ENCODE measurements around the gene INTS14. TPM values are rescaled to one million over a fixed set of nuclear protein-coding genes. Genes with fewer than 3 reads are reported as not detected.
A peak's percentile ranks its signal among the peaks of the same experiment; 100 is the strongest.

Gene INTS14
- total RNA-seq, 1 donor: 31.7 TPM

DNA sequence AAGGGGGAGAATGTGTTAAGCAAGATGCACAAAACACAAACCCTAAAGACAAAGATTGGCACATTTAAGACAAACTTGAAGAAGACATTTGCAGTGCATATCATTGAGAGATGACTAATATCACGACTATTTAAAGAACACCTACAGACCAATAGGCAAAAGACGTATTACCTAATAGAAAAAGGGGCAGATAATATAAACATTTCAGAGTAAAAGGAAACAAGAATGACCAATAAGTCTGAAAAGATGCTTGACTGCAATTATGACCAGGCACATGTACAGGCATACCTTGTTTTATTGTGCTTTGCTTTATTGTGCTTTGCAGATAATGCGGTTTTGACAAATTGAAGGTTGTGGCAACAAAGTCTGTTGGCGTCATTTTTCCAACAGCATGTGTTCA lies 75.7 kb downstream of the INTS14 start:
- no peak for DNase-seq (ENCODE audit: low read depth)
- no peak overlapping the region for H3K4me3 ChIP-seq (ENCODE audit: low read depth, low read length)
- TF ChIP-seq, protein P1, sequence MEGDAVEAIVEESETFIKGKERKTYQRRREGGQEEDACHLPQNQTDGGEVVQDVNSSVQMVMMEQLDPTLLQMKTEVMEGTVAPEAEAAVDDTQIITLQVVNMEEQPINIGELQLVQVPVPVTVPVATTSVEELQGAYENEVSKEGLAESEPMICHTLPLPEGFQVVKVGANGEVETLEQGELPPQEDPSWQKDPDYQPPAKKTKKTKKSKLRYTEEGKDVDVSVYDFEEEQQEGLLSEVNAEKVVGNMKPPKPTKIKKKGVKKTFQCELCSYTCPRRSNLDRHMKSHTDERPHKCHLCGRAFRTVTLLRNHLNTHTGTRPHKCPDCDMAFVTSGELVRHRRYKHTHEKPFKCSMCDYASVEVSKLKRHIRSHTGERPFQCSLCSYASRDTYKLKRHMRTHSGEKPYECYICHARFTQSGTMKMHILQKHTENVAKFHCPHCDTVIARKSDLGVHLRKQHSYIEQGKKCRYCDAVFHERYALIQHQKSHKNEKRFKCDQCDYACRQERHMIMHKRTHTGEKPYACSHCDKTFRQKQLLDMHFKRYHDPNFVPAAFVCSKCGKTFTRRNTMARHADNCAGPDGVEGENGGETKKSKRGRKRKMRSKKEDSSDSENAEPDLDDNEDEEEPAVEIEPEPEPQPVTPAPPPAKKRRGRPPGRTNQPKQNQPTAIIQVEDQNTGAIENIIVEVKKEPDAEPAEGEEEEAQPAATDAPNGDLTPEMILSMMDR (IDR thresholded peaks at IDR 0.05; ENCODE audit: insufficient read depth, low read length): no peak

DNA sequence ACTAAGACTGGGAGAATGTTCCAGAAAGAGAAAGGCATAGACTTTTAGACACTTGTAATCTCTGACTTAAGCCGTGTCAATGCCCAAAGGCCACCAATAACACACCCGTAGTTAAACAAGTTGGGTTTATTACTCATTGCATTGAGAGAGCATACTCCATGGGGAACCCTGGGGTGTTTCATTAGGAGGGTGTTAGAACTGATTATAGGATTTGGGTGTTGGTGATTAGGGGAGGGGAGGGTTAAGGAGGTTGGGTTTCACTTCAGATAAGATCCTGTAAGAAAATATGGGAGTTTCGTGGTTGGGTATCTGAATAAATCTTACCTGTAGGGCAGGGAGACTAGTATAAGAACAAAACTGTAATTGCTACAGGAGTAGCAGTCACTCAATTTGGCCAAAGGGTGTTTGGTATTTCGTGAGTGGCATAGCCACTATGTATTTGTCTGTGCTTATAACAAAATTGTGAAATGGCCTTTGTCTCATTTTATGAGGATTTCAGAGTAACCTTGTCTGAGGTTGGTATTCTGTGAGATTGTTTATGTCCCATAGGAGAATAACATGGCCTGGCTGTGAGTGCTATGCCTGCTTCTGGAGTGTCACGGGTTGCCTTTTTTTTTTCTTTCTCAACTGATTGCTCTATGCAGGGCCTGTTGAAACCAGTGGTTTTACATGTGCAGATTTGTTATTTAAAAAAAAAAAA lies 77.7 kb downstream of the INTS14 start:
- no peak overlapping the region for H3K4me3 ChIP-seq (ENCODE audit: low read depth, low read length)
- TF ChIP-seq, protein P1 (IDR thresholded peaks at IDR 0.05; ENCODE audit: insufficient read depth, low read length): no peak
- no peak for DNase-seq (ENCODE audit: low read depth)

DNA sequence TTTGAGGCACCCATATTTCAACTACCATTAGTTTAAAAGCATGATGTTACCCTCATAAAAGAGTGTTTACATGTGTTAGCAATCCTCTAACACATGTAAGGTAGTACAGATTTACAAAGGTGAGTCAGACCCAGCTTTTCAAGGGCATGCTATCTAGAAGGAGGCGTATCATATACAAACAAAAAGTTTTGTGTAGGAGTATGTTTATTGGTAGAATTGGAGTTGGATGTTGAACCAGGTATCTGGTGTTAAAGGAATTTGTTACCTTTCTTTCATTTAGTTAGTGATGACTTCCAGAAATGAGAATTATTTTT lies 78.2 kb downstream of the INTS14 start:
- TF ChIP-seq, protein P1 (IDR thresholded peaks at IDR 0.05; ENCODE audit: insufficient read depth, low read length): no peak
- DNase-seq (ENCODE audit: low read depth): peak; percentile 39
- H3K4me3 ChIP-seq (ENCODE audit: low read depth, low read length): no peak overlapping the region

DNA sequence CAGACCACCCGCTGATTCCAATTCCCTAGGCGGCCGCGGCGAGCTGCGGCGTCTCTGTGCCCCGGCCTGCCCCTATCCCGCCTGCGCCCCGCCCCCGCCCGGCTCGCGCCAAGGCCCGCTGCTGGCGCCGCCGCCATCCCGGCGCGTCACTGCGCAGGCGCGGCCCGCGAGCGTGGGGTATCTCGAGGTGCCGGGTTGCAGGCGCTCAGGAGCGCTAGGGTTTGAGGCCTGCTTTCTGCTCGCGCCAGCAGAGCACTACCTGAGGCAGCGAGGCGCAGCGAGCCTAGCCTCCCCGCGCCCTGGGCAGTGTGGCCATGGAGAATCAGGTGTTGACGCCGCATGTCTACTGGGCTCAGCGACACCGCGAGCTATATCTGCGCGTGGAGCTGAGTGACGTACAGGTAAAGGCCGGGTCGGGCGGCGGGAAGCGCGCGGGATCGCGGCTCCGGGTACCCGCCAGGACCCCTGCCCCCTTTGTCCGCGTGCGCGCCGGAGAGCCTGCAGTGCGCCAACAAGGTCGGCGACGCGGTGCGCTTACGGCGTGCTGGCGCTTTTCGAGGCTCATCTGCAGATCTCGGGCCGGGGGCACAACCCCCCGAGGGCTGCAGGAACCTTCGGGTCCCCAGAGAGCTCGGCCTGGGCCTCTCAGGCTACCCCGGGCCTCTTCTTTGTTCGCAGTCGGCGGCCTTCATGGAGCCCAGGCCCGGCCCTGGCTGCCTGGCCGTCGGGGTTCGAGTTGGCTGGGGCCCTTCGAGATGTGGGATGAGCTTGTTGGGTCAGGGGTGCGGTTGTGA lies 80.4 kb downstream of the INTS14 start, which contains the start of gene HACD3:
HACD3 (plus strand) TSS at position 146 of the 794 bp plus-strand sequence; CDS start at position 315, 169 bp downstream.
- H3K4me3 ChIP-seq (ENCODE audit: low read depth, low read length): peak within 1 kb of the TSS; percentile 94
- peak; percentile 68 for DNase-seq (ENCODE audit: low read depth)
- TF ChIP-seq, protein P1 (IDR thresholded peaks at IDR 0.05; ENCODE audit: insufficient read depth, low read length): no peak

DNA sequence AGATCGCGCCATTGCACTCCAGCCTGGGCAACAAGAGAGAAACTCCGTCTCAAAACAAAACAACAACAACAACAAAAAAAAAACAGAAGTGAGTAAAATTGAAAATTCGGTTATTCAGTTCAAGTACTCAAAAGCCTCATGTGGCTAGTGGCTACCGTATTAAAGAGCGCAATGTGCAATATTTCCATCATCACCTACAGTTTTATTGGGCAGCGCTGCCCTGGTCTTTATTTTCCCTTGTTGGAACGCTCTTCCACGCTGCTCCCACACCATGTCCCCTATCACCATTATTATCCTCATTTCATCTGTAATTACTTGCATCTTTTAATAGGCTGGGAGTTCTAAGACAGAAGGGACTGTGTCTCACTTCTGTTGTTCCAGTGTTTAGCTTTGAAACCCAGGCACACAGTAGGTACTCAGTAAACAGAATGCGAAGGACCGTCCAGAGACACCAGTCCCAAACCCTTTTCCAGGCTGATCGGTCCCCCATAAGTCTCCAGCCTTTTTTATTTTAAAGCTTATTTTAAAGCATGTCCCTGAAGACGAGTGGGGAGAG lies 81.1 kb downstream of the INTS14 start:
- peak; percentile 9 for DNase-seq (ENCODE audit: low read depth)
- TF ChIP-seq, protein P1 (IDR thresholded peaks at IDR 0.05; ENCODE audit: insufficient read depth, low read length): no peak

More for the DNA sequence above, 81.1 kb downstream of the INTS14 start:
- peak overlapping the region; percentile 94 for H3K4me3 ChIP-seq (ENCODE audit: low read depth, low read length)

Small RNA genes lying within 50 kb of the gene (small RNA-seq; reads per million reads assigned to genes)
- 0.45 reads per million for gene RNU6-19P

Other genes starting within 250 kb of the INTS14 start
- gene IGDCC3, start 233.1 kb downstream of the INTS14 start, total RNA-seq (ENCODE audit: low replicate concordance): 0.25 TPM in 1 of 2 replicates, not detected in the other
- 1.4 and 7.5 TPM in 2 replicates for gene IGDCC4, start 188.2 kb downstream of the INTS14 start, total RNA-seq (ENCODE audit: low replicate concordance)
- gene DPP8, start 93.4 kb downstream of the INTS14 start, total RNA-seq (ENCODE audit: low replicate concordance): 45.2 and 46.5 TPM in 2 replicates
- 30.7 and 89.3 TPM in 2 replicates for gene HACD3, start 80.7 kb downstream of the INTS14 start, total RNA-seq (ENCODE audit: low replicate concordance)
- gene SLC24A1, start 10.8 kb upstream of the INTS14 start, total RNA-seq (ENCODE audit: low replicate concordance): 7.9 and 13.2 TPM in 2 replicates
- gene DENND4A, start 181.2 kb upstream of the INTS14 start, total RNA-seq (ENCODE audit: low replicate concordance): 18.6 and 30.3 TPM in 2 replicates